GM18951 (cell line): ENCODE data around the gene MRO.

Experiments
- POLR2A ChIP-seq: IDR thresholded peaks from 4 replicates; pipeline ENCODE4 v1.6.1; 2011; ENCODE audit warnings: mild to moderate bottlenecking; ENCODE audit not compliant: insufficient read length, insufficient read depth; ENCODE audit errors: extremely low read depth
- in situ Hi-C: fragments of 300-500 bp; cut with MboI; formaldehyde crosslinking; loops from one replicate; pipeline ENCODE4 v1.12.0; 2022; ENCODE audit warnings: low sequenced_read_pairs, mixed read lengths, inconsistent platforms; ENCODE audit not compliant: unreplicated experiment

MRO gene

DNA sequence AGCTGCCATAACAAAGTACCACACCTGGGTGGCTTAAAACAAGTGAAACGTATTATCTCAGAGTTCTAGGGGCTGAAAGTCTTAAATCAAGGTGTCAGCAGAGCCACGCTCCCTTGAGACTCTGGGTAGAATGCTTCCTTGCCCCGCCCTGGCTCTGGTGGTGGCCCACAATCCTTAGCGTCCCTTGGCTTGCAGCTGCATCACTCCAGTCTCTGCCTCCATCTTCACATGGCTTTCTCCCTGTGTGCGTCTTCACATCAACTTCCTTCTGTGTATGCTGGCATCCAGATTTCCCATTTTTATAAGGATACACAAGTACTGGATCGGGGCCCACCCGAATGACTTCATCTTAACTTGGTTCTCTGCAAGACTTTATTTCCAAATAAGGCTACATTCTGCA, 62.5 kb downstream of the MRO start:
- no peak for TF ChIP-seq POLR2A
- in situ Hi-C loops: no loop called here

DNA sequence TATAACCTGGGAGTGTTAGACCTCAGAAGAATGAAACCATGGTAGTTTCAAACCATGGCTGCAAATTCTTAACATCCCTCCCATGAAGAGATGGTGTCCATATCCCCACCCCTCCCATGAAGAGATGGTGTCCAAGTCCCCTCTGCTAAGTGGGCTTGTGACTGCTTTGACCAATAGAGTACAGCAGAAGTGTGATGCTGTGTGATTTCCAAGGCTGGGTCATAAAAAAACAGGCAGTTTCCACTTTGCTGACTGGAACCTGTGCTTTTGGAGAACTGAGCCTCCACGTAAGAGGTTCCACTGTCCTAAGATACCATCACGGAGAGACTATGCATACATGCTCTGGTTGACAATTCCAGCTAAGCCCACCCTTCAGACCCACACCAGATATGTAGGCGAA, 65.5 kb downstream of the MRO start:
- no peak for TF ChIP-seq POLR2A
- in situ Hi-C loops: no loop called here

DNA sequence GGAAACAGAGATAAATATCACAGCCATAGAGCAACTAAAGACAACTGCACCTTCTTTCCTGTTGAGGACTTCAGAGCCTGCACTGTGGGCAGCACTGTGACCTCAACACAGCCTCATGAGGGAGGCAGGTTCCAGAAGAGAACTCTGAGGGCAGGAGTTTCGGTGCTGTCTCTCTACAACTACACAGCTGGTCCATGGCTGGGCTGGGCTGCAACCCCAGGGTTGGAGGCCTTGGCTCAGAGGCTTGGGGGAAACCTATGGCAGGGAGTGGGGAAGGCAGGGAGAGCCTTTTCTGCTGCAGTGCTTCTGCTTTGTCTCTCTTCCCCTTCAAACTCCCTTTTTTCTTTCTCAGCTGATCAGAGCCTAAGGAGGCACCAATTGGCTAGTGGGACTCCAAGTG, 66.5 kb downstream of the MRO start:
- in situ Hi-C loops: no loop called here
- TF ChIP-seq POLR2A: no peak

DNA sequence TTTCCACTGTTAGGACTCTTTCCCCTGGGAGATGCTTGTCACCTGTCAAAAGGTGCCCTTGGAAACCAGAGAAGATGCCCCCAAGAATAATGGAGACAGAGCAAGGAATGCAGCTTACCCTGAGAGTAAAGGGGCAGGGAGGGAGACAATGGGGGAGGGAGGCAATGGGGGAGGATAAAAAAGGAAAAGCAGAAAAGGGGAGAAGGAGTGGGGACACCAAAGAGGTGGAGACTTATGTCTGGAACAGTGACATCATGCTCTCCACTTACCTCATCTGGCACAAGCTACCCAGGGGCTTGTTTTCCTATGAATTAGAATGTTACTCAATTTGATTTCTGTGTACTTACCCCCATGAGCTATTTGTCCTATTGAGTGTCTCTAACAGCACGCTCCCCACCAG, 67.9 kb downstream of the MRO start:
- in situ Hi-C loops: no loop called here
- TF ChIP-seq POLR2A: no peak

DNA sequence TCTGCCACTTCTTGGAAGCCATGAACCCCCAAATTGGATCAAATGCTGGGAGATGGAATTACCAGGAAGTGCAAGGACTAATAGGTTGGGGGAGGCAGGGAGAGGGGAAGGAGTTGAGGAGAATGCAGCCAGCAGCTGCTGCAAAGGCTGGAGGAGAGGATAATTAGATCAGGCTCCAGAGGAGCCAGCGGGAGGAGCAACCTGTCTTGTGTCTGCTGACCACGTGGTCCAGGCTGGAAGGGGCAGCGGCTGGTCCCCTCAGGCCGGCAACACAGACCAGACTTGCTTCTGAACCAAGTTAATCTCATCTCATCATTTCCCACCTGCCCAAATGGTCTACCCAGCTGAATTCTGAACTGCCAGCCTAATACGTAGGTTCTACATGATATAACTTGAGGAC, 68.3 kb downstream of the MRO start:
- in situ Hi-C loops: no loop called here
- no peak for TF ChIP-seq POLR2A

DNA sequence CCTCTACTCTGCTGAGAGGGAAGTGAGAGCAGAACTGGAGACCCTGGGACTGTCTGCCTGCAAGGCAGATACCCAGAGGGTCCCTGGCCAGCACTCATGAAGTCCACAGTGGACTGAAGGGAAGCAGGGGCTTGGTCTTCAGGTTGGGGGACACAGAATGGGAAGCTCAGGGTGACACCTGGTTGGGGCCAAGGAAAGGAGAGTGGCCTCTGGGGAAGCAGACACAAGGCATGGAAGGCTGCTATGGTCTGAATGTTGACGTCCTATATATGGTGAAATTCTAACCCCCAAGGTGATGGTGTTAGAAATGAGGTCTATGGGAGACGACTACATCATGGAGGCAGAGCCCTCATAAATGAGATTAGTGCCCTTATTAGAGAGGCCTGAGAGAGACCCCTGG, 69.3 kb downstream of the MRO start:
- TF ChIP-seq POLR2A: no peak
- in situ Hi-C loops: no loop called here

DNA sequence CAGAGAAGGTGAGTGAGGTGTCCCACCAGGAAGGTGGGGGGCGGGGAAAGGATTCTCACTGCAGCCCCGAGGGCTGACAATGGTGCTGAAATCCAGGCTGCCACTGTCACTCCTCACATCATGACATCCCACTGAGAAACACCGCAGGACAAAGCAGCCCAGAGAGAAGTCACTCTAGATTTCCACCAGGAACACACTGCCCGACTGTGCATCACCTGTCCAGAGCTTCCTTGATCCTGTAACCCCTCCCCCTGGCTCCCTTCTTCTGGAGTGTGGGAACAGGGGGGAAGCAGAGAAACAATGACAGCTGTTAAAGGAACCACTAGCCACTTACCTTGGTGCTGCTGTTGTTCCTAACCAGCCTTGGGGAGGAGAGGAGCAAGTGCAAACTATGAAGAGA, 69.9 kb downstream of the MRO start:
- in situ Hi-C loops: no loop called here
- no peak for TF ChIP-seq POLR2A

DNA sequence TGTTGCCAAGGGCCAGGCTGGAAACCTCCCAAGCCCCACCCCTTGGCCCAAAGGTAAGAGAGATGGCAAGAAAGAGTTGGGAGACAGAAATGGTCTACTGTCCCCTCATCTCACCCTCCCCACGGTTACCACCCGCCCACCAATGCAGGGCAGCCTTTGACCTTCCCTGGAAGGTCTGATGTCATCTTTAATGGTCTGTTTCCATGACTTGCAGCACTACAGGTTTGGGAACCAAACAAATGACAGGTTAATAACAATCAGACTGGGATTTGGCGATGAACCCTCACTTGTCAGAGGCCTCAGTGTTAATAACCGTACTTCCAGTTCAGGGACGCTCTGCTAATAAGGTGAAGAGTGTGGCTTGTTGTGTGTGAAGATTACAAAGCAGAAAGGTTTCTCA, 70.4 kb downstream of the MRO start:
- in situ Hi-C loops: no loop called here
- no peak for TF ChIP-seq POLR2A

DNA sequence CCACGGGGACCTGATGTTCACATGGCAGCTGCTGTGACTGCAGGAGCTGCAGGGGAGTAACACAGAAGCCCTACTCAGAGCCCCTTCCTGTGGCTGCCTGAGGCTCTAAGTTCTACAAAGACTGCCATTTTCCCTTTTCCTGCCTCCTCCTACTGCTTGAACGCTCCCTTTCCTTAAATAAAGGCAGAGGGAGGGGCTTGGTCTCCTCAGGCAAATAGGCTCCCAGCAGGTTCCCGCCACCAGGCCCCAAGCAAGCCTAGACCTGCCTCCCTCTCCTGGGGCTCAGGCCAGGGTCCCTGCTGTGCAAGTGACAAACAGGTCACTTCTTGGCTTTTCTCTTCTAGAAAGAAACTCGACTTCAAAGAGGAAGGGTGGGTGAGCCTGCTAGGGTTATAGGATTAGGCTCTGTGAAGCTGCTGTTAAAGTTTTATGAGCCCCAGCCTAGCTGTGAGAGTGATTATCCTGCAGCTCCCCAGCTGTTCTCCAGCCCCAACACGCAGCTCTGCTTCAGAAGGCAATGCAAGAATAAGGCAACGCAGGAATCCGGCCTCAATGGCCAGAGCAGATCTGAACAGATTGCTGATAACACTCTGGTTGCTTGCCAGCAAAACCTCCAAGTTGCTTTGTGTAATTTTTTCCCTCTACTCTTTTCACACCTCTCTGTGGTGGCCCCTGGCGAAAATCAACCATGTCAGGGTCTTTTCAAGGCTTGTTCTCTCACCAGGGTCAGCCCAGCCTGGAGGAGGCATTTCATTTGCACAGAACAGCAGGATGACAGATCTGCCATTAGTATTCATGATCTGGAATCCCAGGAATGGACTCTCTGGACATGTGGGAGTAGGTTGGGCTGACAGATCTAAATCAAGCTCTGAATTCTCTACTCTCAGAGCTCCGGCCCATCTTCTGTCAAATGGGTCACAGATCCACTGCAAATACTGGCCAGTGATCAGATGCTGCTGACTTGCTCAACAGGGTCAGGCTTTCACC, 71.3 kb downstream of the MRO start:
- TF ChIP-seq POLR2A: no peak
- in situ Hi-C loops: no loop called here

DNA sequence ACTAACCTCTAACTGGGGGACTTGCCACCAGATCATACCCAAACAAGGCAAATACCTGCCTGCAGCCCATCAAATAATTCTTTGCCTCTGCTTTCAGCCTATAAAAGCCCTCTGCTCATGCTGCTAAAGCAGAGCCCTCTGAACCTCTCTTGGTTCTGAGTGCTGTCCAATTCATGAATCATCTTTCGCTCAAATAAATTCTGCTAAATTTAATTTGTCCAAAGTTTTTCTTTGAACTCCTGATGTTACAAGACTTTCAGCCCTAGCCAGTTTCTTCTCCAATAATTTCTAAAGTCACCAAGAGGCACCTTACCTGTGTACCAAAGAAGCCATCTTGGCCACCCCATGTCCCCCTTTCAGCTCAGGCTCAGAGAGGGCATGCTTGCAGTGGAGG, 72.0 kb downstream of the MRO start:
- in situ Hi-C loops: no loop called here
- TF ChIP-seq POLR2A: no peak

DNA sequence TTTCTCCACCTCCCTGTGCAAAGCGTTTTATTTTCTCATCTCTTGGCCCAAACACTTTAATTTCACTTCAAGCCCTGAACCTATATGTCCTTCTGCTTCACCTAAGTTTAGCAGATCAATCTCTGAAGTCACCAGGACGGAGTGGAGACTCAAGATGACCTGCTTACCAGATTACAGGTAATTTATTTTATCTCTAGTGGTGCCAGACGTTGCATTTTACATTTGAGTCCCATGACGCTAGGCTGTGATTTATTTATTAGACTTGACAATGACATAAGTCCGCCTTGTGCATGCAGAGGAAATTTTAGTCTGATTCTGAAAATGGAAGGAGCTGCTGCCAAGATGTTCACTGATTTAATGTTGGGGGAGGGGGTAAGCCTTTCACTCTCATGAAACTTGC, 73.9 kb downstream of the MRO start:
- in situ Hi-C loops: no loop called here
- no peak for TF ChIP-seq POLR2A
